Calu3 (cell line): Measurements from ENCODE around the gene SLC37A4. TPM values are rescaled to one million over a fixed set of nuclear protein-coding genes. Genes with fewer than 3 reads are reported as not detected.

Source experiments
- BruUV-seq: library from RNA; stranded (reverse); fragments of 400-500 nt; replicated peaks from 2 replicates; lab custom pipeline; 2021; lab: Mats Ljungman, UMichigan
- CTCF ChIA-PET: fragments of 300-600 bp; sonication (Branson Sonifier 250); formaldehyde crosslinking; loops from one replicate; lab custom pipeline; 2022; ENCODE audit warnings: antibody characterized with exemption; lab: Charles Lee
- DNase-seq: peaks from one replicate; pipeline ENCODE4 v3.0.0; 2022
- H3K27ac Mint-ChIP-seq: one replicate; pipeline ENCODE4 v1.8.0; 2022; ENCODE audit warnings: mixed read lengths; ENCODE audit not compliant: unreplicated experiment
- H3K27me3 Mint-ChIP-seq: one replicate; pipeline ENCODE4 v1.8.0; 2022; ENCODE audit warnings: mixed read lengths; ENCODE audit not compliant: unreplicated experiment
- H3K36me3 Mint-ChIP-seq: one replicate; pipeline ENCODE4 v1.8.0; 2022; ENCODE audit warnings: mild to moderate bottlenecking, moderate library complexity, mixed read lengths; ENCODE audit not compliant: insufficient read depth, unreplicated experiment
- H3K4me1 Mint-ChIP-seq: one replicate; pipeline ENCODE4 v1.8.0; 2022; ENCODE audit warnings: mild to moderate bottlenecking, low read depth, mixed read lengths; ENCODE audit not compliant: unreplicated experiment
- H3K4me3 Mint-ChIP-seq: one replicate; pipeline ENCODE4 v1.8.0; 2022; ENCODE audit warnings: mild to moderate bottlenecking, low read depth, moderate library complexity, mixed read lengths; ENCODE audit not compliant: unreplicated experiment
- H3K9me3 Mint-ChIP-seq: one replicate; pipeline ENCODE4 v1.8.0; 2022; ENCODE audit warnings: low read depth, mixed read lengths; ENCODE audit not compliant: unreplicated experiment
- CTCF ChIP-seq: fragments of 200-600 bp; IDR thresholded peaks from one replicate; pipeline ENCODE4 v1.8.0; 2022; ENCODE audit warnings: antibody characterized with exemption; ENCODE audit not compliant: unreplicated experiment
- intact Hi-C: fragments of 100-400 bp; cut with micrococcal nuclease; formaldehyde crosslinking; loops from one replicate; pipeline ENCODE4 v1.10.0; 2022; ENCODE audit not compliant: unreplicated experiment
- total RNA-seq: library from RNA; stranded (reverse); gene quantifications from 2 replicates; pipeline ENCODE4 v1.2.3, GENCODE V29; 2022

The SLC37A4 gene
- total RNA-seq, 1 experiment from 2014 or later: 21.2 TPM

DNA sequence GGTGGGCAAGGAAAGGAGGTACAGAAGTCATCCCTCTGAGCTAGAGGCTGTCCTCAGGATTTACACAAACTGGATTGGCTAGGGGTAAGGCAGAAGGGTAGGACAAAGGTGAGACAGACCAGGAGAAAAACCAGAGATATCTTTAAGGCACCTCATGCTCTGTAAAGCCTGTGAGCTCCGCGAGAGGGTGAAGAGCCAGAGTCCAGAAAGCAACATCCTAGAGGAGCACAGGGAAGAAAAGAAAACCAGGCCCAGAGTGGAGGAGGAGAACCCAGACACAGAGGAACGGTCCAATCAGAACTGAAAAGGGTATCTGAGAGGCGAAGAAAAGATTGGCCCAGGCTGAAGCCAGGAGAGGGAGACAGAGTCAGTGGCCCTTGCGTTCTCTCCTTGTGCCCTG lies 5.1 kb downstream of the SLC37A4 start:
- CTCF ChIA-PET: no interaction called here
- H3K36me3 Mint-ChIP-seq: peaks cover 36% of the 10 kb centered on the region
- no peaks in the 10 kb centered on the region for H3K27me3 Mint-ChIP-seq
- H3K27ac Mint-ChIP-seq: no peak overlapping the region
- no TSS peak for BruUV-seq
- H3K4me3 Mint-ChIP-seq: no peak overlapping the region
- intact Hi-C loops: no loop called here
- H3K9me3 Mint-ChIP-seq: no peaks in the 10 kb centered on the region
- H3K4me1 Mint-ChIP-seq: peaks cover 24% of the 10 kb centered on the region
- no peak for TF ChIP-seq CTCF
- no peak for DNase-seq

GRCh38 chr11:119025099-119025473 lies 5.6 kb downstream of the SLC37A4 start:
- intact Hi-C loops: no loop called here
- DNase-seq: no peak
- Mint-ChIP-seq H3K27me3 (no peaks in the 10 kb centered on the region), H3K36me3 (peaks cover 39% of the 10 kb centered on the region), H3K4me3 (no peak overlapping the region), H3K27ac (no peak overlapping the region), H3K4me1 (peaks cover 27% of the 10 kb centered on the region), H3K9me3 (no peaks in the 10 kb centered on the region)
- BruUV-seq: no TSS peak
- TF ChIP-seq CTCF: no peak
- CTCF ChIA-PET: no interaction called here

GRCh38 chr11:119024430-119025098 lies 6.1 kb downstream of the SLC37A4 start:
- no TSS peak for BruUV-seq
- CTCF ChIA-PET: no interaction called here
- no peaks in the 10 kb centered on the region for H3K9me3 Mint-ChIP-seq
- peaks cover 39% of the 10 kb centered on the region for H3K36me3 Mint-ChIP-seq
- H3K4me3 Mint-ChIP-seq: no peak overlapping the region
- TF ChIP-seq CTCF: no peak
- intact Hi-C loops: no loop called here
- no peak for DNase-seq
- peaks cover 27% of the 10 kb centered on the region for H3K4me1 Mint-ChIP-seq
- no peaks in the 10 kb centered on the region for H3K27me3 Mint-ChIP-seq
- no peak overlapping the region for H3K27ac Mint-ChIP-seq

DNA sequence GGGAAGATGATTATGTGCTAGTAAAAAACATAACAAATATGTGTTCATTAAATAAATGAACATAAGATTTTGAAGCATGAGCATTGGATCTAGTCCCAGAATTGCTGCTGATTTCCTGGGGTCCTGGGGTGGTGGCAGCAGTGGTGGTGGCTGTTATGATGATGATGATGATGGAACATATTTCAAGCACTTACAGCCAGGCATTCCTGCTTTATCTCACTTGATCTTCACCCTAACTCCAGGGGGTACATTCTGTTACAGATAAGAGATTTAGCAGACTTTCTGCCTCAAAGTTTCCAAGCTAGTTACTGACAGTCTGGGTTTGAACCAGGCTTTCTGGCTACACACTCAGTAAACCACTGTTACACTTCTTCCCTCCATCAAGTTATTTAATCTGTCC lies 6.9 kb downstream of the SLC37A4 start:
- H3K27me3 Mint-ChIP-seq: no peaks in the 10 kb centered on the region
- TF ChIP-seq CTCF: no peak
- intact Hi-C loops: no loop called here
- CTCF ChIA-PET: no interaction called here
- no peak overlapping the region for H3K4me3 Mint-ChIP-seq
- H3K4me1 Mint-ChIP-seq: peaks cover 18% of the 10 kb centered on the region
- DNase-seq: no peak
- no peaks in the 10 kb centered on the region for H3K9me3 Mint-ChIP-seq
- peaks cover 40% of the 10 kb centered on the region for H3K36me3 Mint-ChIP-seq
- H3K27ac Mint-ChIP-seq: no peak overlapping the region
- BruUV-seq: no TSS peak
